A204.1 (cell line): Measurements from ENCODE around the gene GPM6B.

Source experiments
- FAIRE-seq: peaks from 2 replicates; lab custom pipeline; 2012; peaks lifted over from hg19 to GRCh38; lab: Jason Lieb, UNC

Gene GPM6B, protein sequence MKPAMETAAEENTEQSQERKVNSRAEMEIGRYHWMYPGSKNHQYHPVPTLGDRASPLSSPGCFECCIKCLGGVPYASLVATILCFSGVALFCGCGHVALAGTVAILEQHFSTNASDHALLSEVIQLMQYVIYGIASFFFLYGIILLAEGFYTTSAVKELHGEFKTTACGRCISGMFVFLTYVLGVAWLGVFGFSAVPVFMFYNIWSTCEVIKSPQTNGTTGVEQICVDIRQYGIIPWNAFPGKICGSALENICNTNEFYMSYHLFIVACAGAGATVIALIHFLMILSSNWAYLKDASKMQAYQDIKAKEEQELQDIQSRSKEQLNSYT

DNA sequence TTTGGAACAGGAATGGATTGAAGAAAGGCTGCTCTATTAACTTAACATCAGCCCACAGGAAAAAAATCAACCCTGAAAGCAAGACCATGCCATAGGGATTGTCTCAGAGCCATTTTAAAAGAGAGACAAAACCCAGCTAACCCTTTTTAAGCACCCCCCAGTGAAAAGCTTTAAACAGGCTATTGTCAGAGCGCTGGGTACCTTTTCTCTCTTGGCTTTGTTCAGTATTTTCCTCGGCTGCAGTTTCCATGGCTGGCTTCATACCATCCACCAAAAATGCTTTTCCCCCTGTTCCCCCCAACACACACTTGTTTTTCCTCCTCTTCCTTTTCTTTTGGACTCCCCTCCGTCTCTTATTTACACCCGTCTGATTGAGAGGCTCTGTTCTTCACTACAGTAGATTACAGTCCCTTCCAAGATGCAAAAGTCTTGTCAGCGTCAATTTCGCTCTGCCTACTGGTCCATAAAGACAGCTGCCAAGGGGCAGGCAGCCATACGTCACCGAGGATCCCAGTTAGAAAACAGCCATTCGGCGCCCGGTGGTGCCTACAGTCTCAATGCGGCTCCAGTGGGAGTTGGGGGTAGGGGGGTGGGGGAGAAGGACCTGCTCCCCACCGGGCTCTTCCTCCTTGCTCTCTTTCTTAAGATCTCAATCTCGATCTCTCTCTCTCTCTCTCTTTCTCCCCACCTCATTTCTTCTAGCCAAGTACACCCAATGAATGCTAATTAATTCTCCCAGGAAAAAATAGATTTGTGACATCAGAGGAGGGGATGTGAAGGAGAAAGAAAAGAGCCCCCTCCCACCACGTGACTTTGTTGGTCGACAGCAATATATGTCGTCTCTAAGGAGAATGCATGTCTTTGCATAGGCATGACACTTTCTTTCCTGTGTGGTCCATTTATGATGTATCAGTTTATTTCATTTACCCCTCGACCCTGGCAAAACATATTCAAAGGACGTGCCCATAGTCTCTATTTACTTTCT lies at the start of gene GPM6B:
GPM6B (minus strand) TSS at position 451 of the 985 bp plus-strand sequence; CDS start at position 262, 189 bp downstream.
- no peak for FAIRE-seq

DNA sequence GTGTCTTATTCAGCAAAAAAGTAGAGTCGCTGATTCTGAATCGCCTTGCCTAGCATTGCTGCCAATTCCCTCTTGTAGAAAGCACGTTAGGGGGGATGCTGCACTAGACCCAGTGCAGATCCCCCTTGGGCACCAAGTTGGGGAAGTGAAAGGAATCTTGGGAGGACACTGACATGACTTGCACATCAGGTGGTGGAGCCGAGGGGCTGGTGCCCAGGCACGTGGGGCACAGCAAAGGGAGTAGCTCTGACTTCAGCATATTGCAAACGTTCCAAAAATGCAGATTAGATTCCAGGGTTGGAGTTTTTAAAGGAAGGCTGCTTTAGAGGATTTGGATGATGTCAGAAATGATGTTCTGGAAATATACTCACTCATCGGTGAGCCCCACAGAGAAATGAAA lies 47.4 kb upstream of the GPM6B start:
- FAIRE-seq, result no peak

DNA sequence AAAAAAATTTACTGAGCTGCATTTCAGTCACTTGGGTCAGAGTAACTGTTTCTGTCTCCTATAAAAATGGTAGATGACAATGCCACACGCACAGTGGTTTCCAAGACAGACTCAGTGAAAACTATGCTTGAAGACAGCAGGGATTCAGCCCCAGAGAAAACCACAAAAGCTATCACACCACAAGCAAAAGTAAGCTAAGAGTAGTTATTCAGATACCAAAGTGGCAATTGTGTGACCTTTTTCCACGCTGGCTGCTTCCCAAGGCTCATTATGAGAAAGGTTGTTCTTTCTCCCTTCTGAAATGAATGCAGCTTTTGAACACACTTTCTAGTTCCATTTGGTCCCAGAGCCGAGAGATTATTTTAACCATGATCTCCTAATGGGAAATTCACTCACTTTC lies 46.4 kb upstream of the GPM6B start:
- no peak for FAIRE-seq

DNA sequence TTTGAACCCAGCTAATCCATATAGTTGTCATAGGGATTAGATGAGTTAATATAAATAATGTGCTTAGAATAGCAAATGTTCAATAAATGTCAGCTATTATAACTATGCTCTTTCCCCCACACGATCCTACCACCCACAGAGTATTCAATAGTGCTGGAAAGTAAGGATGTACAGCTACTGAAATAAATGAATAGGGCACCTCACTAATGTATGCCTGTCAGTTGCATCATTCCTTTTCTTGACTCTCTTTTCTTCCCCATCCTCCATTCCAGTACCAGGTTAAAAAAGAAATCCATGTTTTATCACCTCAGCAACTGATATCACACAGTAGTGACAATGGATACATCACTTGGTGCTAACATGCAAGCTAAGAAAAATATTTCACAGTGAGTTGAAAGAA lies 42.8 kb upstream of the GPM6B start:
- FAIRE-seq, result no peak

DNA sequence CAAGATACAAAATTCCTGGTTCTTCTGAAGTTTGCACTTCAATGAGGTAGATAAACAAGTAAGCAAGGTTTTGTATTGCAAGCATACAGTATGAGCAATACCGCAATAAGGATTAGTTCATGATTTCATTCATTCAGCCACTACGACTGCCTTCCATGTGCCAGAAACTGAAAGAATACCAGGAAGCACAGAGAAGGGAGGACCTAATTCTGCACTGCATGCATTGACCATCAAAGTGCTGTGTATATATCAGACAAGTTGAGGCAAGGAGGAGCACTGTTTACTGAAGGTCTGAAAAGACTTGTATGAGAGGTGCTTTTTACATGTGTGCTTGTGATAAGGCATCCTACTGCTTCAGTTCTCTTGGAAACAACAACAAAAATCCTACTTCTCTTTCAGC lies 40.9 kb upstream of the GPM6B start:
- FAIRE-seq, result no peak

DNA sequence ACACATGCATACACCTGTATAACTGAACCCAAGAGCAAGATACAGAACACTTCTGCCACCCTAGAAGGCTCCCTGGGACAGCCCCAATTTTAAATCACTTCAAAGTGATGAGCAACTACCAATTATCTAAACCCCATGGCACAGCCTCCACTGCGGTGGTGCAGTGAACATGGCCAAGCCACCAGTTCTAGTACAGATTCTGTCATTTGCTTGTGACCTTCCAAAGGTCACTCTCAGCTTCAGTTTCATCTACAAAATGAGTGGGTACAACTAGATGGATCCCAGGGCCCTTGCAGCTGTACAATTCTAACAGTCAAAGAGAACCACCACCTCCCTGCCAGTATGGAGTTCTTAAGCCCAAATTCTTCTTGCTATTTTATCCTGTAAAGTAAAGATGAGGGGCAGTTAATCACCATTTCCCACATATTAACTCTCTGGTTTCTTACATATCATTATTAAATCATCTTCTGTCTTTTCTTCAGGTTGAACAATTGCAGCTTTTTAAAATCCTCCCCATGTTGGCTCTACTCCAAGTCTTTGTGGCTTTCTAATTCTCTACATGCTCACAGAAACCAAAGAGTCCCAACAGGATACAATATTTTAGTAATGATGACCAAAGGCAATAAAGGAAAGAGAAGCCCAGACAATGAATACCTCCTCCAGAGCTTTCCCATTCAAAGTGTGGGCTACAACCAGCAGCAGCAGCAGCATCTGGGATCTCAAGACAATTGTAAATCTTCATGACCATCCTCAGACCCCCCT lies 39.0 kb upstream of the GPM6B start:
- no peak for FAIRE-seq

DNA sequence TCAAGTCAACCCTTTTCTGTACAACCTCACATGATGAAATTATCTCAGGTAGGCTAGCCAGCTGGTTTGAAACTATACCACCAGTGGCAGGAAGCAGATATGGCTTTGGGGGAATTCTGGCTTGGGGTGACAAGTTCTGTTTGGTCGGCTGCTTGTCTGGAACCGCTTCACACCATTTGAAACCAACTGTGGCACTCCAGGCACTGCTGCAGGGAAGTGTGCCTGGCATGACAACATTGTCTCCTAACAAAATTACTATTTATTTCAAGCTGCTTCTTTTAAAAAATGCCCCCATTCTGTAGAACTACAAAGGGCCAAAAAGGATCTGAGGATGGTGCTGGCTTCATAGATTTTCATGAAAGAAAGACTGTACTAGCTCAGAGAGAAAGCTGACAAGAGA lies 37.1 kb upstream of the GPM6B start:
- no peak for FAIRE-seq

DNA sequence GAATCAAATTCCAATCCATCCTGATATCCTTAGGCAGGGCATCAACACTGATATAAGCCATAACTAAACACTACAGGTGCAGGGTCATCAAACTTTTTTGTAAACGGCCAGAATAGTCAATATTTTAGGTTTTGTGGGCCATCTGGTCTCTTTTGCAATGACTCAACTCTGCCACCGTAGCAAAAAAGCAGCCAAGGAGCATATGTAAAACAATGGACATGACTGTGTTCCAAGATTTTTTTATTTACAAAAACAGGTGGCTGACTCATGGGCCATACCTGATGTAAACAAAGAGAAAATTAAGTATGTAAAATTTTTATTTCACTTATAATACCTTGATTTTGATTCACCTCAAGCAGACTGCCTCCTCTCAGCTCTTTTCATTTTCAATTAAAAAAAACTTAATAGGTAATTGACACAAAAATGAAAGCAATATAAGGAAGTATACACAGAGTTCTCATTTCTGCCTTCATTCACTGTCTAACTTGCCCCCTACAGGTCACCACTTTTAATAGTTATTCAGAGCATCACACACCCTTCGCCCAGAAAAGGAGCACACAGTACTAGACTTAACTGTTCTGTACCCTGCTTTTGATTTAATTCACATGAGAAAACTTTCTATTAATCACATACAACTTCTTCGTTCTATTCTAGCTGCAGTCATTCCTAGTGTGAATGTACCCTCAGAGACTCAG lies 35.3 kb upstream of the GPM6B start:
- no peak for FAIRE-seq

DNA sequence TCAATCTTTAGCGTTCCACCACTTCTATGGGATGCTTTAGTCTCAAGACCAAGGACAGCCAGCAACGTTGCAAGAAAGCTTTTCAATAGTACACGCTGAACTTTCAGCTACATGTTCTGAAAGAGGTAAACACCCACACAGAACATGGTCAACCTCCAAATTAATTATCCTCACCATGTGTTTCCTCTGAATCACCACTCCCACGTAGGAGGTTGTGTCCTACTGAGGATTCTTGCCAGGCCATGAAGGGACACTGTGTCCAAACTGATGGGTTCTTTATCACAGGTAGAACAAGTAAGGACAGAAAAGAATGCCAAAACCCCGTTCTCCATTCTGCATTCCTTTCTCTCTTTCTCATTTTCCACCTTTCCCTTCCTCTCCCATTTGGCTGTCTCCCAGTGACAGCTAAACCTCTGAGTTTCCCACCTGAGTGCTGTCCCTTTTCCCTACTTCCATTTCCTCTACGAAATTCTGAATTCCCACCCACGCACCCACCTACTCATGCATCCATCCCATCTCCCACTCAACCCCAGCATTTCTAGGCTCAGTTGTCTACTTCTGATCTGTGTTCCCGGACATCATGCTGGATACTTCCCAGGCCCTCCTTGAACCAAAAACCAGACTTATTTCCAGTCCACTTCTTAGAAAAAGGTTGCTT lies 29.0 kb upstream of the GPM6B start:
- FAIRE-seq, result no peak

DNA sequence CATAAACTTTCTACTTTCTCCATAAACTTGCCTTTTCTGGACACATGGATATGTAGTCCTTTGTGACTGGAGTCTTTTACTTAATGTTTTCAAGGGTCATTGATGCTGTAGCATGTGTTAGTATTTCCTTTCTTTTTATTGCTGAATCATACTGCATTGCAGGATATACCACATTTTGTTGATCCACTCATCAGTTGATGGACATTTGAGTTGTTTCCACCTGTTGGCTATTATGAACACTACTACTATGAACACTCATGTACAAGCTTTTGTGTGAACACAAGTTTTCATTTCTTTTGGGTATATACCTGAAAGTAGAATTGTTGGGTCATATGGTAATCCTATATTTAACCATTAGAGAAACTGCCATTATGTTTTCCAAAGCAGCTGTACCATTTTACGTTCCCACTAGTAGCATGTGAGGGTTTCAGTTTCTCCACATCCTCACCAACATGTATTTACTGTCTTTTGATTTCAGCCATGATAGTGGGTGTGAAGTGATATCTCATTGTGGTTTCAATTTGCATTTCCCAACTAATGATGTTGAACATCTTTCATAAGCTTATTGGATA lies 26.3 kb upstream of the GPM6B start:
- no peak for FAIRE-seq

DNA sequence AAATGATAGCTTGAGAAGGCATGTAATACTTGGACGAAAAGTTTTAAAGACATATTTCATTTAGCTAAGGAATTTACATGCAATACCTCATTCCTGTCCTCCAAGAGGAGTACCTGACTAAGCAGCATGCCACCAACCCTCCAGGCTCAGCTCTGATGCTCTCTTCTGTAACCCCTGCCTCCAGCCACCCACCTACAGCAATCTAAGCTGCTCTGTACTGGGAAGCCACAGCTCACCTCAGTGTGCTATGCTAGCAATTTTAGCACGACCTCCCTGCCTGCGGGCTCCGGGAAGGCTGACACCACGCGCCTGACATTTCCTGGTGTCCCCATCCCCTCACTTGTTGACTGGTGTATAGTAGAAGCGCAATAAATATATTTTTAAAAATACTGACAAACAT lies 23.2 kb upstream of the GPM6B start:
- FAIRE-seq, result no peak

DNA sequence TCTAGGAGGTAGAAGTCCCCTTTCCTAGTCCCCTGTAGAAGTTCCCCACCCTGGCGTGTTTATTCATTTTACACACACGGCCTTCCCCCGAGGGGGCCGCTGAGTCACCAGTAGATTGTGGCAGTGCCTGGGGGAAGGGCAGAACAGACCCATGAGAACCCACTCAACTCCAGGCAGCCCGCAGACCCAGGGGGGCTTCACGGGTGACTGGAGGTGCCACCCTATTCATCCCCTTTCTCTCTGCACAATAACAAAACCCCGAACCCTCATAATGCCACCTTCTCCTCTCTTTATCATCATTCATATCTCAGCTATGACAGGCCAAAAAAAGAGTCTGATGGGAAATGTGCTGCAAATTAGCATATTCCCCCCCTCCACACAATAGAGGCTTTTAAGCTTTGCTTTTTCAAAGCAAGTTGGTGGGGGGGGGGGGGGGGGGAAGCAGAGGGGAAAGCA lies 20.4 kb upstream of the GPM6B start:
- FAIRE-seq, result no peak

DNA sequence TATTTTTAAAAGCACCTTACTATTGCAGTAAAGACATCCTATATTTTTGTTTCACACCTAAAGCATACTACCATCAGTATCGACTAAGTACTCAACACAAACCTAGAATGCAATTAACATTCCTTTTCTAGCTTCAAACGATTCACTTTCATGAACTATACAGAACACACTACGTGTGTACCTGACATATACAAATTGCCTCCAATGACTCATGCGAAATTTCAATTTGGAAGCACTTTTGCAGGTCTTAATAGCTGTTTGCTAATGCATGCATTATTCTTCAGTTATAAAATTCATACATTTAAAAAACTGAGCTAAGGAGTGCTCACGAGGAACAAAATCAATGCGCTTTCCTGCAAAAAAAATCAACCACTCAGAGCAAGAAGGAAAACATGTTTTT lies 19.7 kb upstream of the GPM6B start:
- FAIRE-seq, result no peak

DNA sequence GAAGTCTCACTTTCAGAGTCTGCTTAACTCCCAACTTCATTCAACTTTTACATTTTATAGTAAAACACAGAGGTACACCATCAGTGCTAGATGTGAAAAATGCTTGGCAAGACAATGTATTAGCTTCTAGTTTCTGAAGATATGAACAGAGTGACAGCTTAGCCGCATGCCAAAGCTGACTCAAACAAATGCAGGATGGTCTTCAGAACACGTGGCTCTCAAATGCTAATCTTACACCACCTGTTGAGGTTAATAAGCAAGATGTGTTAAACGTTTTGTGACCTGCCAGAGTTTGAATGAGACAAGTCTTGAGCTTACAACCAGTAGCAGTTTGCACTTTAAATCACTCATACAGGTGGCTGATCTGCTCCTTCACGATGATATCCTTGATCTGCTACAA lies 18.9 kb upstream of the GPM6B start:
- FAIRE-seq, result no peak

DNA sequence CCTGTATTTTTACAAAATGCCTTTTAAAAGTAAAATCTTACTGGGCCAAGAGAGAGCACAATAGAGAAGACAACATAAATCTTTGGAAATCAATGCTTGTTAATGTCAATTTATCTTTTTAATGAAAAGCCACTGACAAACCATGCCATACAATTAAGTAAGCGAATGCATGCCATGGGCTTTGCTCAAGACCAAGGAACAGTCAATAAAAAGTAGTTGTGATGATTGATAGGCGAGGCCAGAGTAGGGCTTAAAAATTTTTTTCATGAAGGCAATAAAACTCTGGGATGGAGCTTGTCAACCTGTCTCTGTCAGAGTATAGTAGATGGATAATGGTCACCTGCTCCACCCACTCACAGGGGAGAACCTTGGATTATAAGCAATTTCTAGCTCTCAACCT lies 17.5 kb upstream of the GPM6B start:
- FAIRE-seq, result no peak

DNA sequence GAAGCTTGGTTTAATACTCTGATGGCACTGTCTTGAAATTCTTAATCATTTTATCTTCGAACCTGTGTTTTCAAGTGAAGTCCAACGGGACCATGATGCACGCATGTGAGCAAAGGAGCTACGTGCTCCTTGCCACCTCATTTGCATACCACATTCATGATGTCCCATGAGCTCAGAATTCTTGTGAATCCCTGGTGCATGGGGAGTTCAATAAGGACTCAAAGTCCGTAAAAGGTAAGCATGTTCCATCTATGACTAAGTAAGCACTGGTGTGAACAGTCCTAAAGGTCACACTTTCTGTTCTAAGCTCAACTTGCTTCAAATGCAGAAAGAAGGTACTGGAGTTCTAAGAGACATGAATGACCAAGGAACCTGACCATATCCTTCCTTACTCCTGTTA lies 13.1 kb upstream of the GPM6B start:
- no peak for FAIRE-seq

DNA sequence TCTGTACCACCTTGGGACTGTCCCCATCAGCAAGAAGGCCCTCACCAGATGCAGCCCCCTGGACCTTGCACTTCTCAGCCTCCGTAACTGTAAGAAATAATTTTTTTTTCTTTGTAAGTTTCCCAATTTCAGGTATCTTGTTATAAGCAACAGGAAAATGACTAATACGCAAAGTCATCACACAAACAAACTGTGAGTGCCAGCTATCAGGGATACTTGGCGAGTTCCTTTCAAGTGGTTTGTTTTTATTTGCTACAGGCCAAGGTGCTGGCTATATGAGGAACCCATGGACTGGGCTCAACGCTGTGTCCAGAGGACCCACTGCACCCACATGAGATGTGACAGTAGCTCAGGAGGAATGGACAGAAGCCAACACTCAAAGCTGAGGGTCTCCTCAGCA lies 11.5 kb upstream of the GPM6B start:
- no peak for FAIRE-seq

DNA sequence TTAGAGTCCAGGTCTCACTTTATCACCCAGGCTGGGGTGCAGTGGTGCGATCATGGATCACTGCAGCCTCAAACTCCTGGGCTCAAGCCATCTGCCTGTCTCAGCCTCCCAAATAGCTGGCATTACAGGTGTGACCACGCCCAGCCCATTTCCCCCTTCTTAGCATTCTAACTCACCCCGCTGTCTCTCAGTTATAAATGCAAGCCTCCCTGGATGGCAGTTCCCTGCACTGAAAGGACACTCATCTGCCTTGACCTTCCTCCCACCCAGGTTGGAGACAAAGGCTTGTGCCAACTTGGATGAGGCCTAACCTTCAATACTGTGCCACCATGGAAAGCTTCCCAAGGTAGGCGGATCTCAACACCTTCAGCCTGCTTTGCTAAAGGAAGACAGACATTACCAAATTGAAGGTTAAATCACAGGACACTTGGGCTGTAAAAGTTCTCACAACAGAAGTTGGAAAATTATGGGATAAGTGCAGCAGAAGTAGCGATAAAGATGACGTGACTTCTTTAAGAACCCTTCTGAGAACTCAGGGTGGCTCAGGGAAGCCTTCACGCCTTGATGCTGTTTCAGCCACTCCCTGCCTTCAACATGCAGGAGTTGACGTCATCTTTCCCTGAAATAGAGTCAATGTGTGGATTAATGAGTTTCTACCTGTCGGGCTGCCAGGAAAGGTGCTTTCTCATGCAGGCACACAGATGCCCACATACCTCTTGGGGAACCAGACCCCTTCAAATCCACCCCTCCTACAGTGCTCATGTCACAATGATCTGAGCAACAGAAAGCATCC lies 10.6 kb upstream of the GPM6B start:
- no peak for FAIRE-seq

DNA sequence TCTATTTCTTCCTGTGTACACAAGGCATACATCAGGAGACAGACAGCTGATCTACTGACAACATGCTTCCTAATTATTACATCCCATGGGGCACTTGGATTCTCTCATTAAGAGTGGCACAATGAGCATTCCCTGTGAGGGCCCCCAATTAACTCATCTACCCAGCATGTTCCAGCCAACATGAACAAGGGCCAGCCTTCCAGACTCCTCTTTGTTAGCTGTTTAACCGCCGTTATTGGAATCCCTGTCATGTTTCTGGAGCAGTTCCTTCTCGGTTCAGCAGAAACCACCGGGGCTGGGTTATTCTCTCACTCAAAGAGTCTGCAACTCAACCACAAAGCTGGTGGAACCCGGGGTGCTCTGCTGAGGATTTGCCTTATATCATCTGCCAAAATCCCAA lies 9.9 kb upstream of the GPM6B start:
- FAIRE-seq, result no peak

DNA sequence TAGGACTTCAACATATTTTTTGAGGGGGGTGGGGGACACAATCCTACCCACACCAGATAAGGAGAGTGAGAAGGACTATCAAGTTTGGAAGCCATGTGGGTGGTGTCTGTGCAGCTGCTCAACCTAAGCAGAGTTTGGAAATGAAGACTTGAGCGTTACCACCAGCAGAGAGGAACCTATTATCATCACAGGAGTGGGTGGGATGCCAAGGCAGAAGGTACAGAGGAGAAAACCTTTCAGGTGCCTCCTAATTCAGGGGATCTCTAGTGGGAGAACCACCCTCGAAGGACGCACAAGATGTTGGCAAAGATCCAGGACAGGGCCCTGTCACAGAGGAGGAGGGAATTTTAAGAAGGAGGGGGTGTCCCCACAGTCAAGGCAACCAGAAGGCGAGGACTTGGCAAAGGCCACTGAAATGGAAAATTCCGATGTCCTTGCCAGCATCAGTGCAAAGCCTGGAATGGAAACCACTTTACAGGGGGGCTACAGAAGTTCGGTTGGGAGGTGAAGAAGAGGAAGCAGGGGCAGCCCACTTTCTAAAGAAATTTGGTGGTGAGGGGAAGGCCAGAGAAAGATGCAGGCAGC lies 8.4 kb upstream of the GPM6B start:
- no peak for FAIRE-seq
